Measurements from ENCODE around the gene TTC9B. TPM values are rescaled to one million over a fixed set of nuclear protein-coding genes. Genes with fewer than 3 reads are reported as not detected.
A peak's percentile ranks its signal among the peaks of the same experiment; 100 is the strongest.

TTC9B gene
- total and polyA plus RNA-seq, 2 of the 4 experiments (the other 2 are of a cell fraction): not detected

DNA sequence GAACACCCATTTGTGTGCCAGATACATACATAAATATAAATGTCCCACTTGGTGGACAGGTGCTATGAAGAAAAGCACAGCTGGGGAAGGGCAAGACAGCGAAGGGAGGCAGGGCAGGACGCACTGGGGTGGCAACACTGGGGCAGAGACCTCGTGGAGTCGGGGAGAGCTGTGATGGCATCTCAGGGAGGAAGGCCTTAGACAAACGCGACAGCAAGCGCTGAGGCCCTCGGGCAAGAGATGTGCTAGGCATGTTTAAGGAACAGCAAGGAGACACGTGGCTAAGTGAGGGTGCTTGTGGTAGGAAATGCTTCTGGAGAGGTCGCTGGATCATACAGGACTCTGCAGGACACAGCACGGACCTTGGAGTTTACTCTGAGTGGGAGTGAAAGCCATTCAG is 31.6 kb upstream of the TTC9B start:
- H2AFZ ChIP-seq (replicated peaks; ENCODE audit: low read length, poor library complexity): peak overlapping the region; percentile 68
- in situ Hi-C loops (cut with MboI; ENCODE audit: low sequenced_read_pairs): no loop called here
- H3K27ac ChIP-seq (ENCODE audit: insufficient read depth, low read length): no peak overlapping the region
- no TSS peak for BruUV-seq (replicated peaks)
- POLR2A ChIA-PET (ENCODE audit: unreplicated experiment): no interaction called here
- H3K9me3 ChIP-seq (ENCODE audit: control insufficient read depth, insufficient read depth, low read length): no peaks in the 10 kb centered on the region
- no peak overlapping the region for H3K4me3 ChIP-seq (ENCODE audit: insufficient read depth, low read depth, low read length)
- CTCF ChIA-PET: no interaction called here
- TF ChIP-seq, protein P1, sequence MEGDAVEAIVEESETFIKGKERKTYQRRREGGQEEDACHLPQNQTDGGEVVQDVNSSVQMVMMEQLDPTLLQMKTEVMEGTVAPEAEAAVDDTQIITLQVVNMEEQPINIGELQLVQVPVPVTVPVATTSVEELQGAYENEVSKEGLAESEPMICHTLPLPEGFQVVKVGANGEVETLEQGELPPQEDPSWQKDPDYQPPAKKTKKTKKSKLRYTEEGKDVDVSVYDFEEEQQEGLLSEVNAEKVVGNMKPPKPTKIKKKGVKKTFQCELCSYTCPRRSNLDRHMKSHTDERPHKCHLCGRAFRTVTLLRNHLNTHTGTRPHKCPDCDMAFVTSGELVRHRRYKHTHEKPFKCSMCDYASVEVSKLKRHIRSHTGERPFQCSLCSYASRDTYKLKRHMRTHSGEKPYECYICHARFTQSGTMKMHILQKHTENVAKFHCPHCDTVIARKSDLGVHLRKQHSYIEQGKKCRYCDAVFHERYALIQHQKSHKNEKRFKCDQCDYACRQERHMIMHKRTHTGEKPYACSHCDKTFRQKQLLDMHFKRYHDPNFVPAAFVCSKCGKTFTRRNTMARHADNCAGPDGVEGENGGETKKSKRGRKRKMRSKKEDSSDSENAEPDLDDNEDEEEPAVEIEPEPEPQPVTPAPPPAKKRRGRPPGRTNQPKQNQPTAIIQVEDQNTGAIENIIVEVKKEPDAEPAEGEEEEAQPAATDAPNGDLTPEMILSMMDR (conservative IDR thresholded peaks at IDR 0.05; ENCODE audit: low read depth, low read length): no peak
- TF ChIP-seq MAZ (IDR thresholded peaks at IDR 0.05; ENCODE audit: borderline replicate concordance, low read depth, low read length) (no peak), FOS (IDR thresholded peaks at IDR 0.05; ENCODE audit: low read depth, low read length) (no peak), SMC3 (IDR thresholded peaks at IDR 0.05; ENCODE audit: low read depth, low read length) (no peak), MAFK (IDR thresholded peaks at IDR 0.05; ENCODE audit: low read depth, low read length) (no peak), CEBPB (IDR thresholded peaks at IDR 0.05; ENCODE audit: low read depth, low read length) (no peak)
- H3K18ac ChIP-seq (ENCODE audit: low read depth, low read length): no peak overlapping the region
- no peak overlapping the region for H3K23ac ChIP-seq (ENCODE audit: low read depth, low read length)
- H3K56ac ChIP-seq (ENCODE audit: extremely low read depth, insufficient read depth, low read length): no peak overlapping the region
- H3K36me3 ChIP-seq (ENCODE audit: control insufficient read depth, insufficient read depth, low read length): peaks cover 22% of the 10 kb centered on the region
- H3K14ac ChIP-seq (replicated peaks; ENCODE audit: low read depth, low read length): no peak overlapping the region
- H2BK120ac ChIP-seq (ENCODE audit: low read depth, low read length): no peak overlapping the region
- H4K91ac ChIP-seq (ENCODE audit: insufficient read depth, low read depth, low read length): no peak overlapping the region
- dilution Hi-C loops (cut with HindIII; ENCODE audit: low sequenced_read_pairs, unreplicated experiment): no loop called here
- H3K9ac ChIP-seq (ENCODE audit: low read depth, low read length): no peak overlapping the region
- H4K20me1 ChIP-seq (ENCODE audit: insufficient read depth, low read length): peaks cover 32% of the 10 kb centered on the region
- H2AK5ac ChIP-seq (ENCODE audit: low read depth, low read length): no peak overlapping the region
- H3K27me3 ChIP-seq (ENCODE audit: control insufficient read depth, insufficient read depth, low read length): no peaks in the 10 kb centered on the region
- no peak overlapping the region for H2BK20ac ChIP-seq (ENCODE audit: low read depth, low read length)
- WGBS, 2 experiments (ENCODE audit: extremely low coverage in 2 of 2, insufficient read length in 1 of 2): 89% methylated on average over 8 of the region's 11 CpGs; no CpG with 5 or more reads in 1 of the 2 experiments
- no peak overlapping the region for H4K5ac ChIP-seq (ENCODE audit: low read depth, low read length)
- H4K8ac ChIP-seq (ENCODE audit: low read depth in 2 of 2, low read length in 2 of 2): no peak overlapping the region
- H3K4me1 ChIP-seq (ENCODE audit: control insufficient read depth, insufficient read depth, low read length): no peaks in the 10 kb centered on the region
- H2BK5ac ChIP-seq (ENCODE audit: low read depth, low read length, poor library complexity, severe bottlenecking): no peak overlapping the region
- peaks cover 33 to 73% of the 10 kb centered on the region in 2 experiments for H3K79me1 ChIP-seq (ENCODE audit: low read depth in 1 of 2, low read length in 2 of 2)
- DNase-seq (no peak), ATAC-seq (ENCODE audit: low read depth) (no peak)
- H2BK15ac ChIP-seq (ENCODE audit: low read depth, low read length): no peak overlapping the region
- intact Hi-C loops (cut with micrococcal nuclease): no loop called here
- H2AK9ac ChIP-seq (replicated peaks; ENCODE audit: low read depth, low read length, poor library complexity): no peak overlapping the region
- H3K4ac ChIP-seq (ENCODE audit: low read depth, low read length): no peak overlapping the region
- no peak overlapping the region for H3K4me2 ChIP-seq (ENCODE audit: low read depth, low read length)
- H3K9me1 ChIP-seq (ENCODE audit: insufficient read depth, low read length): peaks cover 14% of the 10 kb centered on the region; the same call in 1 of the 2 replicates
